BLaER1 treated with 17β-estradiol and CSF1 and Interleukin-3, amounts not matched to agents 10 nM and 100 nM (cell line): Measurements from ENCODE around the gene SLAMF7.
"Not testable (repeated sequence)": the region's sequence is repeated elsewhere in the genome, so short reads cannot be mapped to it uniquely, and the experiment has no call there.

Source experiments
- H3K27ac ChIP-seq, 11 experiments: shearing (Covaris generic); formaldehyde crosslinking; 2 replicates each; pipeline ENCODE4 v1.8.1; 2022
- H3K27me3 ChIP-seq, 11 experiments: shearing (Covaris generic); formaldehyde crosslinking; 2 replicates each; pipeline ENCODE4 v1.8.1; 2022
- H3K36me3 ChIP-seq, 11 experiments: shearing (Covaris generic); formaldehyde crosslinking; 2 replicates each; pipeline ENCODE4 v1.8.1; 2022
- H3K4me1 ChIP-seq, 10 experiments: shearing (Covaris generic); formaldehyde crosslinking; 2 replicates each; pipeline ENCODE4 v1.8.1; 2022
- H3K4me2 ChIP-seq, 11 experiments: shearing (Covaris generic); formaldehyde crosslinking; 2 replicates each; pipeline ENCODE4 v1.8.1; 2022
- H3K4me3 ChIP-seq, 10 experiments: shearing (Covaris generic); formaldehyde crosslinking; 2 replicates each; pipeline ENCODE4 v1.8.1; 2022
- H3K9ac ChIP-seq, 11 experiments: shearing (Covaris generic); formaldehyde crosslinking; 2 replicates each; pipeline ENCODE4 v1.8.1; 2022
- H3K9me3 ChIP-seq, 11 experiments: shearing (Covaris generic); formaldehyde crosslinking; replicated peaks in 1 of 11; 2 replicates each; pipeline ENCODE4 v1.8.1; 2022
- H4K20me1 ChIP-seq, 11 experiments: shearing (Covaris generic); formaldehyde crosslinking; 2 replicates each; pipeline ENCODE4 v1.8.1; 2022
- Cebpa-rat ChIP-seq, 11 experiments: shearing (Covaris generic); IDR thresholded peaks; 2 replicates each; pipeline ENCODE4 v1.8.1; 2022

Gene SLAMF7

DNA sequence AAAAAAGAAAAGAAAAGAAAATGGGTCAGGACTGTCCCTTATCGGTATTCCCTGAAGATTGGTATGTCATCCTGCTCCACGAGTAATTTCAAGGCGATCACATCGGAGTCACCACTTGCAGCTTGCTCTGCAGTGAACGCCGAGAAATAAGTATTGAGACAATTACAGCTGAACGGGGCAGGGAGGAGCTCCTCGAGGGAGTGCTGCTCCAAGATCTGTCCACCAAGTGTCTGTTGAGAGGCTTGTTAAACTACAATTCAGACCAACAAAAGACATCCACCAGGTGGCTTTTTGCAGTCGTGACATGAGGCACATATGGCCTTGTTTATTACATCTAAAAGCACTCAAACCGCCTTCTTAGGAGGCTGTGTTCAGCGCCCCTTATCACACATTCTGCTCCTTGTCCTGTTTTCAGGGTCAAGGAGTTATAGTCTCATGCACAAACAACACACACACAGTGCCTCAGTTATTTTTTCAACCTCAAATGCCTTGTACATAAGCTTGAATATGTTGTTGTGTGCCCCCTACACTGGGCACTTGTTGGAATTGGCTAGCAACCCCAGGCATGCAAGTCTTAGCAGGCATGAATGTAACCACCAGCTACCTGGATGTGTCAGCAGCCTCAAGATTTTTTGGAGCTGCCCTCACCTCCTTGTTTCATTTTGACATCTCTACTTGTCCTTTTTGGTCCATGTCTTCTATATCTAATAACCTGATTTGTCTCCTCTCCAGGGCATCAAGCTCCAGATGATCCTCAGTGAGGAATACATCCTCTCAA is 14.4 kb upstream of the SLAMF7 start:
- Histone ChIP-seq H3K9ac (no peak overlapping the region), H3K36me3 (no peaks in the 10 kb centered on the region), H4K20me1 (no peaks in the 10 kb centered on the region), H3K4me3 (no peak overlapping the region), H3K4me1 (peaks cover 41 to 72% (median 45%) of the 10 kb centered on the region in 10 experiments), H3K27ac (no peak overlapping the region), H3K4me2 (peak overlapping the region in 5 of 11 experiments; percentile 5 to 54 (median 45); a peak in 5 of 22 replicates), H3K27me3 (no peaks in the 10 kb centered on the region), H3K9me3 (peaks cover 0 to 8% (median 0%) of the 10 kb centered on the region in 11 experiments; a peak in 3 of 22 replicates)
- TF ChIP-seq Cebpa-rat (IDR thresholded peaks at IDR 0.05), result no peak

GRCh38 chr1:160726114-160726497 is 12.9 kb upstream of the SLAMF7 start:
- peak overlapping the region in 2 of 11 experiments; percentile 7 to 46; a peak in 2 of 22 replicates for H3K27ac ChIP-seq
- H3K9me3 ChIP-seq, result peaks cover 0 to 6% (median 0%) of the 10 kb centered on the region in 11 experiments; a peak in 5 of 22 replicates
- H3K4me3 ChIP-seq, result no peak overlapping the region
- H3K9ac ChIP-seq, result no peak overlapping the region; a peak in 1 of 22 replicates
- peak overlapping the region in 9 of 11 experiments; percentile 1 to 66 (median 29); a peak in 14 of 22 replicates for H3K4me2 ChIP-seq
- H3K4me1 ChIP-seq, result peaks cover 35 to 58% (median 42%) of the 10 kb centered on the region in 10 experiments
- no peaks in the 10 kb centered on the region for H4K20me1 ChIP-seq
- H3K36me3 ChIP-seq, result no peaks in the 10 kb centered on the region
- no peak for TF ChIP-seq Cebpa-rat (IDR thresholded peaks at IDR 0.05)
- no peaks in the 10 kb centered on the region for H3K27me3 ChIP-seq

DNA sequence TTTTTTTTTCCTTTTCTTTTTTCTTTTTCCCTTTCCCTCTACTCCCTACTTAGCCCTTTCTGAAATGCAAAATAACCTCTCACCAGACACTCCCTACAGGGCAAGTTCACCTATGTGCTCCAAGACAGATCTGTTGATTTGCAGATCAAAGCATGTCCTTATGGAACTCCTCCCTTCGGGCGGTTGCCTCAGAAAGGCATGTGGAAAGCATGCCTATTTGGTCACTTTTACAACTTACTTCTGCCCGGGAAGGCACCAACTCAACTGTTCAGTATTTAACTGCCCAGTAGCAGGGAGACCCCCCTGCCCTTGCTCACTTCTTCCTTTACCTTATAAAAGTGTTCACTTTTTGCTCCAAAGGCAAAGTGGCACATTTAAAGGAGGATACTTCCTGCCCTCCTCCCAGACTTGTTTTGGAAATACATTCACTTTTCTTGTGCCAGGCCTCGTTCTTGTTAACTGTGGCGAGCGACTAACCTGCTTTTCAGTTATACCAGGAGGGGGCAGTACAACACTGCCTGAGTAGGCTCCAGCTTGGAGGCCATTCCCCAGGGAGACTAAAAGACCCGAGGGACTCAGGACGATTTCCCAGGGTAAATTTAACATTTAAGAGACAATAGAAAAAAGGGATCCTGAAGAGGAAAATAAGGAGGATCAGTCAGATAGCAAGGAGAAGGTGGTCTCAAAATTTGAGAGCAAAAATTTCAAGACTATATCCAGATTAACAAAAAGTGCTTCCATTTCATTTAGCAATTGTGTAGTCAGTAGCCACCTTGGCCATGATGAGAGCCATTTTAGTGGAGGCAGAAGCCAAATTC is 12.3 kb upstream of the SLAMF7 start:
- H3K9ac ChIP-seq, result peak overlapping the region in 1 of 11 experiments; percentile 20; a peak in 1 of 22 replicates
- no peak overlapping the region for H3K4me3 ChIP-seq
- peak overlapping the region in 2 of 11 experiments; percentile 7 to 46; a peak in 3 of 22 replicates for H3K27ac ChIP-seq
- no peaks in the 10 kb centered on the region for H3K27me3 ChIP-seq
- no peak for TF ChIP-seq Cebpa-rat (IDR thresholded peaks at IDR 0.05)
- peaks cover 35 to 57% (median 42%) of the 10 kb centered on the region in 10 experiments for H3K4me1 ChIP-seq
- peak overlapping the region in 10 of 11 experiments; percentile 1 to 66 (median 29); a peak in 16 of 22 replicates for H3K4me2 ChIP-seq
- no peaks in the 10 kb centered on the region for H4K20me1 ChIP-seq
- H3K36me3 ChIP-seq, result no peaks in the 10 kb centered on the region
- peaks cover 0 to 4% (median 0%) of the 10 kb centered on the region in 11 experiments; a peak in 2 of 22 replicates for H3K9me3 ChIP-seq

DNA sequence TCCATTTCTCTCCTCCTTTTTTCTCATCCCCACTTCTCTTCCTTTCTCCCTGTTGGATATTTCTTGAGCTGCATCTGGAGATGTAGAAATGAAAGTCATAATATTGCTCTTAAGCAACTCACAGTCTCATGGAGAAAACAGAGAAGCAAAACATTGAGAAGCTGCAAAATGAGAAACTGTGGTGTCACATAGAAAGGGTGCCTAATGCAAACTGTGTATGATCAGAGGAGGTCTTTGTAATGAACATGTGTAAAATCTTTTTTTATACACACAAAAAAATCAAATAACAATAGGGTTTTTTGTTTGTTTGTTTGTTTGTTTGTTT is 11.8 kb upstream of the SLAMF7 start:
- TF ChIP-seq Cebpa-rat (IDR thresholded peaks at IDR 0.05), result no peak
- H3K36me3 ChIP-seq, result no peaks in the 10 kb centered on the region
- peaks cover 0 to 5% (median 0%) of the 10 kb centered on the region in 11 experiments; a peak in 2 of 22 replicates for H3K9me3 ChIP-seq
- H3K27me3 ChIP-seq, result no peaks in the 10 kb centered on the region
- peaks cover 33 to 57% (median 41%) of the 10 kb centered on the region in 10 experiments for H3K4me1 ChIP-seq
- no peak overlapping the region for H3K4me3 ChIP-seq
- no peaks in the 10 kb centered on the region for H4K20me1 ChIP-seq
- H3K9ac ChIP-seq, result no peak overlapping the region
- H3K27ac ChIP-seq, result no peak overlapping the region
- peak overlapping the region in 8 of 11 experiments; percentile 1 to 66 (median 29); a peak in 12 of 22 replicates for H3K4me2 ChIP-seq

DNA sequence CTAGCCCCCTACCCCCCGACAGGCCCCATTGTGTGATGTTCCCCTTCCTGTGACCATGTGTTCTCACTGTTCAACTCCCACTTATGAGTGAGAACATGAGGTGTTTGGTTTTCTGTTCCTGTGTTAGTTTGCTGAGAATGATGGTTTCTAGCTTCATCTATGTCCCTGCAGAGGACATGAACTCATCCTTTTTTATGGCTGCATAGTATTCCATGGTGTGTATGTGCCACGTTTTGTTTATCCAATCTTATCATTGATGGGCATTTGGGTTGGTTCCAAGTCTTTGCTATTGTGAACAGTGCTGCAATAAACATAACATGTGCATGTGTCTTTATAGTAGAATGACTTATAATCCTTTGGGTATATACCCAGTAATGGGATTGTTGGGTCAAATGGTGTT is 7.5 kb upstream of the SLAMF7 start:
- Histone ChIP-seq H3K27ac (peak overlapping the region in 2 of 11 experiments; percentile 16 to 50; a peak in 1 of 22 replicates), H3K4me2 (peak overlapping the region in 2 of 11 experiments; percentile 41 to 50; a peak in 4 of 22 replicates), H3K9me3 (peaks cover 7 to 26% (median 8%) of the 10 kb centered on the region in 11 experiments), H3K4me1 (peaks cover 8 to 47% (median 14%) of the 10 kb centered on the region in 10 experiments; a peak in 18 of 20 replicates)
- not testable (repeated sequence) for H3K36me3 ChIP-seq, H3K9ac ChIP-seq, H3K27me3 ChIP-seq, H3K4me3 ChIP-seq, H4K20me1 ChIP-seq

GRCh38 chr1:160731990-160732389 is 7.1 kb upstream of the SLAMF7 start:
- Histone ChIP-seq H3K27ac (peak overlapping the region in 2 of 11 experiments; percentile 50; a peak in 4 of 22 replicates), H3K4me3 (no peak overlapping the region), H4K20me1 (no peaks in the 10 kb centered on the region), H3K27me3 (no peaks in the 10 kb centered on the region), H3K36me3 (no peaks in the 10 kb centered on the region), H3K4me2 (peak overlapping the region in 3 of 11 experiments; percentile 41 to 58 (median 50); a peak in 6 of 22 replicates), H3K9me3 (peaks cover 8 to 30% (median 12%) of the 10 kb centered on the region in 11 experiments), H3K4me1 (peaks cover 7 to 43% (median 10%) of the 10 kb centered on the region in 10 experiments; a peak in 16 of 20 replicates), H3K9ac (no peak overlapping the region)
- no peak for TF ChIP-seq Cebpa-rat (IDR thresholded peaks at IDR 0.05)

DNA sequence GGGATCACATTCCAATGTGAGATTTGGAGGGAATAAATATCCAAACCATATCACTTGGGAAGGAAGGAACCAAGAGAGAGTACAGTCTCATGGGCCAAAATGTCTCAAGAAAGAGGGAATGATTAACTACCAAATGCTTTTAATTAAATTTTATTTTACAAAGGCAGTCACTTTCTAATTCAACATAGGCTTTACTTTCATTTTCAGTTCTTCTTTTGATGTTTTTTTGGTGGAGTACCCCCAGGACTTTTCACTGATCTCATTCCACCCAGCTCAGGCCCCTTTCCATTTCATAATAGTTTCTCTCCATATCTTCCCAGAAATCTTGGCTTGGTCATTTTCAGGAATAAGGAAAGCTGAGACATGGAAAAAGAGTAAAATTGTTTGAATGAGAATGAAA is 5.1 kb upstream of the SLAMF7 start:
- Histone ChIP-seq H3K4me2 (peak overlapping the region; percentile 4 to 62 (median 48); a peak in 18 of 22 replicates), H4K20me1 (no peaks in the 10 kb centered on the region), H3K4me3 (no peak overlapping the region), H3K9ac (no peak overlapping the region), H3K27ac (peak overlapping the region in 3 of 11 experiments; percentile 25 to 44 (median 37); a peak in 3 of 22 replicates), H3K9me3 (peaks cover 13 to 36% (median 18%) of the 10 kb centered on the region in 11 experiments), H3K4me1 (peaks cover 6 to 36% (median 8%) of the 10 kb centered on the region in 10 experiments; a peak in 15 of 20 replicates), H3K36me3 (no peaks in the 10 kb centered on the region), H3K27me3 (no peaks in the 10 kb centered on the region)
- TF ChIP-seq Cebpa-rat (IDR thresholded peaks at IDR 0.05), result no peak

GRCh38 chr1:160734301-160734700 is 4.7 kb upstream of the SLAMF7 start:
- Histone ChIP-seq H3K4me3 (no peak overlapping the region), H3K9me3 (peaks cover 13 to 36% (median 18%) of the 10 kb centered on the region in 11 experiments), H3K36me3 (no peaks in the 10 kb centered on the region), H4K20me1 (no peaks in the 10 kb centered on the region), H3K27me3 (no peaks in the 10 kb centered on the region), H3K9ac (no peak overlapping the region), H3K4me2 (peak overlapping the region in 7 of 11 experiments; percentile 4 to 52 (median 48); a peak in 7 of 22 replicates), H3K4me1 (peaks cover 6 to 40% (median 11%) of the 10 kb centered on the region in 10 experiments; a peak in 15 of 20 replicates), H3K27ac (no peak overlapping the region)
- no peak for TF ChIP-seq Cebpa-rat (IDR thresholded peaks at IDR 0.05)
